Posterior cingulate gyrus (tissue), 11 donors: Measurements from ENCODE around the gene FN1.
"Not testable (repeated sequence)": the region's sequence is repeated elsewhere in the genome, so short reads cannot be mapped to it uniquely, and the experiment has no call there.

ENCODE experiments used
- DNase-seq, 10 donors: peaks; one replicate each; pipeline versions ENCODE4 v3.0.0 to v3.0.0-alpha.2; 2020 to 2021; ENCODE audit warnings: mixed read lengths in 3 of 10
- intact Hi-C: fragments of 100-400 bp; cut with DNase I; formaldehyde crosslinking; loops from one replicate; pipeline ENCODE4 v1.15.1; 2023

Gene FN1

DNA sequence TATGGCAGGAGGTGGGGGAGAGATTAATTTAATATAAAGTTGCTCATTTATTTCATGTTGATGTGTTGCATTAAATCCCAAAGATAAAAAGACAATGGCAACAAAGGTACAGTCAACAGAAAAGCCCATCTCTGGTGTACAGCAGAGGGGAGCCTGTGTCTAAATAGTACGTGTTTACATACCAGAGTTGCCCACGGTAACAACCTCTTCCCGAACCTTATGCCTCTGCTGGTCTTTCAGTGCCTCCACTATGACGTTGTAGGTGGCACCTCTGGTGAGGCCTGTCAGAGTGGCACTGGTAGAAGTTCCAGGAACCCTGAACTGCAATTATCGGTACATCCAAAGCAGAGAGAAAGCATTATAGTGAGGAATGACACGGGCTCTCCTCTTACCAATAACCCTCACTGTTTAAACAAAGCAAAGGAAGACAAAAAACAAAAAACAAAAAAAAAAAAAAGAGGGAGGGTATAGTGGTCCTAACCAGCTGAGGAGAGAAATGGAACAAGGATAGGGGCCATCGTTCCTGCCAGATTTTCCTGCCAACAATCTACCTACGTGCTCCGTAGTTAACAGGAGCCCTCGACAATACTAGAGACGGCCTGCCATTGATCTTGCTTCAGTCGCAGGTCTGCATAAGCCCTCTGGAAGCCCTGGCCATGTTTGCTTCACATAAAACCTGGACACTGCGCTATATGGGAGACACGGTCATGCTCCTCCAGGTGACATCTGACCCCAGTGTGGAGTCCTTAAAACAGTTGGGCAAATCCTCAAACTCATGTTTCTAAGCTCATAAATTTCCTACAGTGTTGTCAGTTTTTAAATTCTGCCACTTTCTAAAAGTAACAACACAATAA, 65.5 kb downstream of the FN1 start:
- no peak for DNase-seq
- intact Hi-C loops: no loop called here

DNA sequence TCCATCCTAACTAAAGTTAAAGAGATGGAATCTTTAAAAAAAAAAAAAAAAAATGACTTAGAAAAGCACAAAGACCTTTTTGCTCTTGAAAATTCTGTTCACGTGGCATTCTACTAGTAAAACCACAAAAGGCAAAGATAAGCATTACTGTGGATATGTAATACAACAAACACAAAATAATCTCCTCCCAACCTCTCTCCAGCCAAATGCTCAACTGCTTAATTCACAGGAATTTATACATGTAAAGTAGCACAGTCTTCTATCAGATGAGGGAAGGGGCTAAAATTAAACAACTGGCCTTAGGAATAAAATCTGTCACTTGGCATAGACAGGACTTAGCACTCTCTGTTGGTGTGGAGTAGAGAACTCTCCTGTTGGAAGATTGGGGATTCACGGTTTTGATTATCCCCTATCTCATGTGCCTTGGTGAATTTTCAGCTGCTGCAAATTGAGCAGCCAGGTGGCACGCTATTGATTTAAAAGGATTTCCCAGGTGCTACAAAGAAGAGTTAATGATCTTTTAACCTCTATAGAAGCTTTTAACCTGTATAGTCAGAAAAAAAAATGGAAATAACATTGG, 66.6 kb downstream of the FN1 start:
- DNase-seq: no peak
- intact Hi-C loops: no loop called here

GRCh38 chr2:215368493-215368809, 67.4 kb downstream of the FN1 start:
- no peak for DNase-seq
- intact Hi-C loops: no loop called here

- intact Hi-C loops: no loop called here
Observed at GRCh38 chr2:215367662-215368492, 68.0 kb downstream of the FN1 start.

DNA sequence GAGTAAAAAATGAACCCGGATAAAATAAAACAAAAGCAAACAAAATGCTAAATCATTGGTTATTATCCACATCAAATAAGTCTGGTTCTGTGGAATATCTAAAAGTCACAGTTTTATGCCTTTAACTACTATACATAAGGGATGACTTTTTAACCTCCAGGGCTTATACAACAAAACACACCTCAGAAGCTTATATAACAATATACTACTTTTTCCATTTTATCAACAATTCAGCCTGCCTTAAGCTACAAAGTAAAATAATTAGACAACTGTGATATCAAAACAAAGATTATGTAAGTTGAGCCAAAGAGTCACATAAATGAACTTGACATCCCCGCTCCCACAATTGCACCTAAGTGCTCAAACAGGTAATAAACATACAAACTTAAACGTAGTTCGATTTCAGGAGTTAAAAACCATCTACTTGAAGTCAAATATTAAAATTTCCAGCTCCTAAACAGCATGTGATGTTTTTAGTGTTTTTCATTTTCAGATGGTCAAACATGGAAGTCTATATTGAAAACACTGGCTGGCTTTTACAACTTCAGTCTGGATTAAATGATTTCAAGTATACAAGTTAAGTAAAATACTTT, 69.3 kb downstream of the FN1 start:
- no peak for DNase-seq
- intact Hi-C loops: no loop called here

More at GRCh38 chr2:215367662-215368492, 68.0 kb downstream of the FN1 start:
- no peak for DNase-seq

- intact Hi-C loops: no loop called here
Observed at GRCh38 chr2:215365184-215365658, 70.6 kb downstream of the FN1 start.

DNA sequence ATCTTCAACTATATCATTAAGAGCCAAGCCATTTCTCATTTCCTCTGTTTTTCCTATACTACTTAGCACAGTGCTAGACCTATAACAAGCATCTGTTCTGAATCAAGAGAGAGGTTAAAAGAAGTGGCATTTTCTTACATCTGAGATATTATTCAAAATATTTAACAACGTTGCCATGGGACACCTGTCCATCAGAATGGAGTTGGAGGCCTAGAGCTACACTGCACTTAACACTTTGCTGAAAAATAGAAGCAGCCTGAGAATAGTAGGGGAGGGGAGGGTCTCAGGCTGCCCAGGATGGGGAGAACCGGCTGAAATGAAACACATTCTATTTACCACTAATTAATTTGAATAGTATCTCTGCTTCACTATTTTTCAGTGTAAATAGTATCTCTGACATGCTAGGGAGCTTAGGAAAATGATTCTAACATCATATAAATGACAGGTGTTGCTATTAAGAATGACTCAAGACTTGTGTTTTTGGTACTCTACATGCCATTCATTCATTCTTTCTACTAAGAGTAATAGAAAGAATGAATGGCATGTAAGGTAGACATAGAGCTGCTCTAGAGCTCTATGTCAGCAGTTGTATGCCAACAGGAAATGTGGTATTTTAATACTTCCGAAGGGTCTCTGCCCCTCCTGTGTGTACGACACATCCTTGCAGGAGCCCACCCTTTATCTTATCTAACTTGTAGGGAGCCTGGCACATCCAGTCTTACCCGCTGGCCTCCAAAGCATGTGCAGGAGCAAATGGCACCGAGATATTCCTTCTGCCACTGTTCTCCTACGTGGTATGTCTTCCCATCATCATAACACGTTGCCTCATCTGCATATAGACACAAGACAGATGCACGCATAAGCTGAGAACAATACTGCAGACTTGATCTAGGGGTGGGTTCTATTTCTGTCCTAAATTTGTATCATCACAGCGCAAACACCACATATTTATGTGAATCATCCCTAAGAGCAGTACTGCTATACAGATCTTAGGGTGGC, 71.4 kb downstream of the FN1 start:
- intact Hi-C loops: no loop called here
- DNase-seq: no peak

More at GRCh38 chr2:215365184-215365658, 70.6 kb downstream of the FN1 start:
- DNase-seq: no peak

DNA sequence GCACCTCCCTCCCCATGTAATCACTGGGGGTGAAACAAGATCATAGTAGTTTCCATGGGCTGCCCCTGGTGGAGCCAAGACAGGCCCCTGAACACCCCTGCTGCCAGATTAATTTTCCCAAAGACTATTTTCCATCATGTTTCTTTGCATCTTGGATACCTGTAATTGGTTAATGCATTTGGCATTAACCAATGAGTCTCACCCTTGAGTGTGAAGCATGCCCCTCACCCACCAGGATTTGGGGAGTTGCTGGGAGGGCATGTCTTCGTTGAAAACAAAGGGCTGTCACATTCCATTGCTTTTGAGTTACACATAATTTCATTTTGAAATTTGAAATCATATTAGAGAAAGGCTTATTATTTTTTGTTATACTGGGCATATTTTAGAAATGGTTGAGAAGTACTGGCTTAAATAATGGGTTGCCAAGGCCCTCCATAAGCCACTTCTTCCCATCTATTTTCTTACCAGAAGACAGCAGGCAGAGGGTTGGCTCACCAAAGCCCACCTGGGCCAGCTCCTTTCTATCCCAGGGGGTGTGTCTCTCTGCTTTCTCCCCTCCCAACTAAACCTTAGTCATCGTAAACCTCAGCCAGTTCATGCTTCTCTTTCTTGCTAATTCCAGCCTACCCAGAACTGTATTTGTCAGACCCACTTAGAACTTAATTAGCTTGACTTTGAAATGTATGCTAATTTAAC, 72.3 kb downstream of the FN1 start:
- no peak for DNase-seq
- intact Hi-C loops: no loop called here

DNA sequence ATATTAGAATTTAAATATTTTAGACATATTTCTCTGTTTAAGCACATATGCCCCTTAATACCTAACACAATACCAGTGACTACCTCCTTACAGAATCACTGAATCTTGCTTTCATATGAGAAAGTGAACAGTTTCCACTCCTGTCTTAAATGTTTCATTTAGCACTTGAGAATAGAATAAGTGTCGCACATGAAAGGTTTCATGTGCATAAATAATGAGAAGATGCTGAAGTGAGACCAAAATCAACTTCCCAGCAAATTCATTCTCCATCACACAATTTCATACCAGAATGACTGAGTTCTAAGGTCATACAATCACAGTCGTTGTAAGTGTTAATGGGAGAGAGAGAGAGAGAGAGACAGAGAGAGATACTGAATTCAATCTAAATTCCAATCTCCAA, 72.8 kb downstream of the FN1 start:
- no peak for DNase-seq
- intact Hi-C loops: no loop called here

GRCh38 chr2:215362562-215362904, 73.3 kb downstream of the FN1 start:
- DNase-seq: no peak
- intact Hi-C loops: no loop called here

DNA sequence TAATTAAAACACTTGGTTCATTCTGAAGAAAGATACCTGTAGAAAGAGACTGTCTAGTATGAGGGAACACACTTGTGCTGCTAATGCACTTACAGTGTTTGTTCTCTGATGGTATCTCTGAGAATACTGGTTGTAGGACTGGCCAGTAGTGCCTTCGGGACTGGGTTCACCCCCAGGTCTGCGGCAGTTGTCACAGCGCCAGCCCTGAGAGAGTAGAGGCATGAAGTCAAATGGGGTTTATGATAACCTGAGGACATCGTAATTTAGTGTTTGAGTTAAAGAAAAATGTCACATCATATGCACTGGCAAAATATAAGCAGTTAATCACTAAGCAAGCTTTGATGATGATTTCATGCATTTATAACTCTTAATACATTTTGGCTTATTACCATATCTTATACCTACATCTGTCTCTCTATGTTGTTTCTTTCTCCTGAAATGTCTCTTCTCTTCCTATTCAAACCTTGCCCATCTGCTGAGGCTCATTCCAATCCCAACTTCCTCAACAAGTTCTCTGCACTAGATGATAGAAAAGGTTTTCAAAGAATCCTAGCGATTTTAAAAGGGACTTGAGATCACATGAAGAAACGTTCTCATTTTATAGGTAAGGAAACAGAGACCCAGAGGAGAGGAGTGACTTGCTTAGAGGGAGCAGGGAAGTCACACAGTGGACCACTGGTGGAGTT, 73.8 kb downstream of the FN1 start:
- no peak for DNase-seq
- intact Hi-C loops: no loop called here

- intact Hi-C loops: no loop called here
- DNase-seq: no peak
Observed at GRCh38 chr2:215361211-215361875, 74.5 kb downstream of the FN1 start.

DNA sequence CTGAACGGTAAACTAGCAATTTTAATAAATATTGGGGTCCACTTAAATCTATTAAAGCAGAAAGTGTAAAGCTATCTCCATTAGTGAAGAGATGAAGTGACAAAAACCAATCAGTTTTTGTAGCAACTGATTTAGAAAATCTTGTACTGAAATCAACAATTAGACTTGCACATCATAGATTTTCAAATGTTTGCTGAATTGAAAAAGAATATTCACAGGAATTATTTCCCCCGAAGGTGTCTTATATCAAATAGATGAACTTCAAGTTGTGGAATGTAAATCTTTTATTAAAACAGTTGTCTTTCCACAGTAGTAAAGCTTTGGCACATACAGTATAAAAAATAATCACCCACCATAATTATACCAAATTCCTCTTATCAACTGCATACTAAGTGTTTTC, 75.3 kb downstream of the FN1 start:
- no peak for DNase-seq
- intact Hi-C loops: no loop called here

GRCh38 chr2:215360059-215360458, 75.8 kb downstream of the FN1 start:
- DNase-seq, intact Hi-C loops: not testable (repeated sequence)

- intact Hi-C loops: no loop called here
- DNase-seq: no peak
Observed at GRCh38 chr2:215359576-215359922, 76.3 kb downstream of the FN1 start.

DNA sequence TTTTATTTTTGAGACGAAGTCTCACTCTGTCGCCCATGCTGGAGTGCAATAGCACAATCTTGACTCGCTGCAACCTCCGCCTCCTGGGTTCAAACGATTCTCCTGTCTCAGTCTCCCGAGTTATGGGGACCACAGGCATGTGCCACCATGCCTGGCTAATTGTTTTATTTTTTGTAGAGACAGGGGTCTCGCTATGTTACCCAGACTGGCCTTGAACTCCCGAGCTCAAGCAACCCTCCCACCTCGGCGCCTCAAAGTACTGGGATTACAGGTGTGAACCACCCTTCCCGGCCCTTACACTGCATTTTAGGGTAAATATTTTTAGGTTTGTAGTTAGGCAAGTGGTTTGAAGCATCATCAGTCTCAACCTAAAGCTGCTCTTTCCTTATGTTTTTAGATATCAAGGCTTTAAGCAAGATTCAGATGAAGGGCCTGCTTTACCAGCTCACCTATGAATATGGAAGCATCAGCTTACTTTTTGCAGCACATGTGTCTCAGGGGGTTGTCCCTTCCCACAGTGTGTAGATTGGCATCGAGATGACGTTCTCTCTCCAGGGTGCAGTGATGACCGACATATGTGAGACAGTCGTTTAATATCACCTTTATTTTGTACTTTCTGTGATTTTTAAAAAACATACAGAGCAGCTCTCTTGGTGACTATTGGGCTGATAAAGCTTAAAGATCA, 76.8 kb downstream of the FN1 start:
- DNase-seq: no peak
- intact Hi-C loops: no loop called here

DNA sequence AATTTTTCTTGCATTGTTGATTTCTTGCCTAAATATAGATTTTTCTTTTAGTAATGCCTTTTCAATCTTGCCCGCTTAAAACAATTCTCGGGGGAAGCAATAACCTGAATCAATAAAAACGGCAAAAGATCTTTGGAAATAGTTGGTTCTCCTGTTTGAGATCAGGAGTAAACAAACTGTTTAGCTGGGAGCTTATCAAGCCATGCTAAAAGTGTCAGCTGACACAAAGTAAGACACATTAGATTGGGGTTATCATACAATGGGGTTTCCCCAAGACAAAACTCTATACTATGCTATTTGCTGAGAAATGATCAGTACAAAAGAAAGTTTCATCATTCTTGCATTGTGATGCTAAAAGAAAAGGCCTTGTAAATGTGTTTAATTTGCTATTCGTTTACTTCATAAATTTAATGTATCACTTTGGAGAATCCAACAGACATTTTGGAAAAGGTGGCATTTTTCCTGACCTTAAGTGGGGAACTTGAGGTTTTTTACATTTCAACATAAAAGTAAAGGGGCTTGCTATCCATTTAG, 77.5 kb downstream of the FN1 start:
- intact Hi-C loops: no loop called here

More for the DNA sequence above, 77.5 kb downstream of the FN1 start:
- DNase-seq: no peak
